G401 (cell line): Measurements from ENCODE around the gene IPO11. TPM values are rescaled to one million over a fixed set of nuclear protein-coding genes. Genes with fewer than 3 reads are reported as not detected.

Source experiments
- DNase-seq: peaks from one replicate; pipeline ENCODE4 v3.0.0-alpha.2; 2015; ENCODE audit warnings: low spot score
- in situ Hi-C: cut with HindIII; loops from 2 replicates; pipeline ENCODE4 v1.10.0; 2016; ENCODE audit warnings: low sequenced_read_pairs, mixed read lengths
- total RNA-seq: library from RNA; depleted of rRNA; stranded (reverse); fragments of >200 nt; shearing (Covaris generic); gene quantifications from 2 replicates; pipeline ENCODE4 v1.2.3, GENCODE V29; 2014

IPO11 gene
- total RNA-seq, 1 experiment from 2014 or later = 48.2 TPM

DNA sequence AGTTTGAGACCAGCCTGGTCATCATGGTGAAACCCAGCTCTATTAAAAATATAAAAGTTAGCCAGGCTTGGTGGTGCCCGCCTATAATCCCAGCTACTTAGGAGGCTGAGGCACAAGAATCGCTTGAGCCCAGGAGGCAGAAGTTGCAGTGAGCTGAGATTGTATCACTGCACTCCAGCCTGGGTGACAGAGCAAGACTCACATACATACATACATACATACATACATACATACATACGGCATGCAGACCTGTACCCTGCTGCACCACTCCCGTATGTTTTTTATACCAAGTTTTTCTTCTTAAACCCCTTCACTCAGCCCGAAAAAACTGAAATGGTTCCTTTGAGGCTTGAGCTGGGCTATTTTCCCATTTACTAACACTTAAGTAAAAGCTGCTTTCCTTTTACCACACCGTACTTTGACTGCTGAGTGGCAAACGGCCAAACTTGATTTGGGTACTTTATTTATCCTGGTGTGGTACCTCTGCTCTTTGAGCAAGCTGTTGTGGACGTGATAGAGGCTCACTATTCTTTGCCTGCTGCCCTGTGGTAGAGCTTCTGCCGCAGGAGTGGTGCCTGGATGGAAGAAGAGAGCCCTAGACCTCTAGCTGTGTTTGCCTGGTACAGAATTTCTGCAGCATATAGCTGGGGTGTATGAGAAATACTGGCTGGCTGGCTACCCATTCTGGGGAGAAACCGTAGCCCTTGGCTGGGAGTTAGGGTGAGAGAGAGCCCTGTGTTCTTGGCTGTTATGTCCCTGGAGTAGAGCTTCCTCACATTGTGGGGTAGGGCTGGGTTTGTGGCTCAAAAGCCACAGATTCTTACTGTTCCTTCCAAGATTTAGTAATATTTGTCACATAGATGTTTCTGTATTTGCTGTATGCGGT lies 19.4 kb downstream of the IPO11 start:
- in situ Hi-C loops = no loop called here
- DNase-seq = no peak

DNA sequence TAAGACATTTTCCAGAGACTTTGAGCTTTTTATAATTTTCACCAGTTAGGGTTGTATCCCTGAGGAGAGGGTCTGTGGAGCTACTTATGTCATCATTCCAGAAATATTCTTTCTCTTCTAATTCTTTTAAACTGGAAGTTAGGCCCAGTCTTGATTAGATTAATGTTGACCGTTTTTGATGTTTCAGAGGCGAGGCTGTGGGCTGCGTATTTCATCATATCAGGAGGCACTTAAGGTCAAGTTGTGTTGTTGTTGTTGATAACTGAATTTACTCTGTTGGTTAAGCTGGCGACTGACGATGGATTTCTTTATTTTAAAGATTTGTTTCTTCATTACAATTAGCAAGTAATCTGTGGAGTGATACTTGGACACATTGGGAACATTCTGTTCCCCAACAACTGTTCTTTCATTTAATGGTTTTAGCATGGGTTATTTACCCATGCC lies 20.1 kb downstream of the IPO11 start:
- DNase-seq = no peak
- in situ Hi-C loops = no loop called here

DNA sequence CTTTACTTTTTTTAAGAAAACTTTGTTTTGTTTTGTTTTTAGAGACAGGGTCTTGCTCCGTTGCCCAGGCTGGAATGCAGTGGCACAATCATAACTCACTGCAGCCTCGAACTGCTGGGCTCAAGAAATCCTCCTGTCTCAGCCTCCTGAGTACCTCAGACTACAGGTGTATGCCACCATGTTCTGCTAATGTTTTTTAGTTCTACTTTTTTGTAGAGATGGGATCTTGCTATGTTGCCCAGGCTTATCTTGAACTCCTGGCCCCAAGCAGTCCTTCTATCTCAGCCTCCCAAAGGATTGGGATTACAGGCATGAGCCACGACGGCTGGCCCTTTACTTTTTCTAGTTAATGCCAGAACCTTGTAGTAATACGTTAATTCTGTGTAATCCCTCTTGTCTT lies 36.0 kb downstream of the IPO11 start:
- no peak for DNase-seq
- in situ Hi-C loops = no loop called here

DNA sequence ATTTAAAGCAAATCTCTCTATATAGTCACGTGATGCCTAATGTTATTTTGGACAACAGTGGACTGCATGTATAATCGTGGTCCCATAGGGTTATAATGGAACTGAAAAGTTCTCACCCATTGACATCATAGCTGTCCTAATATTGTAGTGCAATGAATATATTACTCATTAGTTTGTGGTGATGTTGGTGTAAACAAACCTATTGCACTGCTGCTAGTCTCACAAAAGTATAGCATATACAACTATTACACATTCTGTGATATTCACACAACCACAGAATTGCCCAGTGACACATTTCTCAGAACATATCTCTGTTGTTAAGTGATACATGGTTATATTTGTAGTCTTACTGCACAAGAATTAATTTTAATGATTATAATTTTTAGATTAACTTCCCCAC lies 37.7 kb downstream of the IPO11 start:
- in situ Hi-C loops = no loop called here
- no peak for DNase-seq

DNA sequence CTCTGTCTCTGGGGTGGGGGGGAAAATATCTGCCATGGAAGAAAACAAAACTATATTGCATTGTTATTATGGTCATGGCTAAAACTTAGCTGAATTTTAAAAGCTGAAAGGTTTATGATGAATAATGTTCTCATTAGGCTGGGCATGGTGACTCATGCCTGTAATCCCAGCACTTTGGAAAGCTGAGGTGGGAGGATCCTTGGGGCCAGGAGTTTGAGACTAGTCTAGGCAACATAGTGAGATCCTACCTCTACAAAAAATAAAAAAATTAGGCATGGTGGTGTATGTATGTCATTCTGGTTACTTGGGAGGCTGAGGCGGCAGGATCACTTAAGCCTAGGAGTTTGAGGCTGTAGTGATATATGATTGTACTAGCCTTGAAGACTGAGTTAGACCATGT lies 44.5 kb downstream of the IPO11 start:
- no peak for DNase-seq

DNA sequence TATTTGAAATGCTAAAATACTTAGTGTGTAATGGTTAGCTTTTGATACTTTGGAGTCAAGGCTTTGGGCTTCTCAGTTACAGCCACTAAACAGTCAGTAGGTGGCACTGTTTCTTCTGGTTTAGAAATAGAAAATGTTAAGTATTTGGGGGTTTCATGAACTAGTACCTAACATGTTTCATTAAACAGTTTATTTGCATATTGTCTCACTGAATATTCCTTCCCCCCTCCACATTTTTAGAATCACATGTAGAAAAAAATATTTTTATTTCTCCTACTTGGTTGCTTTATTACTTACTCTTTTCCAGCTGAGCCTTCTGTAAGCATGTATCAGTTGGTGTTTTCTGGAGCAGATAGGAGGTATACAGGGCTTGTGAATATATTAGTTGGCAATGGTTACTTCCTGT lies 48.0 kb downstream of the IPO11 start:
- peak; percentile 52 for DNase-seq
- in situ Hi-C loops = no loop called here

More for the DNA sequence above, 44.5 kb downstream of the IPO11 start:
- in situ Hi-C loops = no loop called here

DNA sequence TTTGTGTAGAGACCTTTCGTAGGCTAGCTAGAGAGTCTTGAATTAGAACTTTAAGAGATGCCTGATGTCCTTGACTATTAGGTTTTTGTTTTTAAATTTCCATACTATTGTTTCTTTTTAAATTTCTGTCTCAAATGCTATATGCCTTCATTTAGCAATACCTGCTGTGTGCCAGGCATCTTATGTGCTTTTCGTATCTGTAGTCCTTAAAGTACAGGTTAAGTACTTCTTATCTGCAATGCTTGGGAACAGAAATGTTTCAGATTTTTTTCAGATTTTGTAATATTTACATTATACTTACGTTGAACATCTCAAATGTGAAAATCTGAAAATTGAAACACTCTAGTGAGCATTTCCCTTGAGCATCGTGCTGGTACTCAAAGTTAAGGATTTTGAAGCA lies 49.0 kb downstream of the IPO11 start:
- no peak for DNase-seq
- in situ Hi-C loops = no loop called here

DNA sequence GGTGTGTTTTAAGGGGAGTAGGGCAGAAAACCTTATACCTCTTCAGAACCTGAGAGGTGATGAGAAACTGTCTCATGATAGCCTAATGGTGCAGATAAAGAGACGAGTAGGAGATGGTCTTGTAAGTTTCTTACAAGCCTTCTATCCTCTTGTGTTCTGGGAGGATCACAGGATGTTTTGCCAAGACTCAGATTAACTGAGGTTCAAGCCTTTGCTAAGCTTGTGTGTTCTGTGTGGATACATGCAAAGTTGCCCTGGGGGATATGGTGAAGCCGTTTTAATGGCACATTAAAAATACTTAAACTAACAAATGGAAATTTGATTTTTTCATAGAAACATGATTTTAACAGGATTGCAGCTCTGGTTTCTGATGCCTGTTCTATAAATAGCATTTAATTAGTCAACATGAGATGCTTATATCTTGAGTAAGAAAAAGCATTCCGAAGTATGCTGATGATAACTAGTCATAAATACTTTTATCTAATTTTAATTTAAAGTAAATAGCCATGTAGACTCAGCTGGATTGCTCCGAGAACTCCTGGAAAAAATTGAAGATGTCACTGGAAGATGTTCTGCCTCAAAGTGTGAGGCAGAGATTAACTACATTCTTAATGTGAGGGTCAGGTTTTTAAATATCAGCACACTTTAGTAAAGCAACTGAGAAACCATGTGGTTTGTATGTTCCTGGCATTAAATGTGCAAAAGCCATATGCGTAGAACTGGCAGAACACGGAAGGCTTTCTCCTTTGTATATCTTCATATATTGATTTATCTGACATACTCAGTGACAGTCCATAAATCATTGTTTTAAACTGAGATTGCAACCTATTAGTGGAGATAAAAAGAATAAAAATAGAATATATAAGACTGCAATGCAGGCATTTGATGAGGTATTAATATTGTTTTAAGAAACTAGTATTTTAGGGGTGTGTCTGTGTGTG lies 53.7 kb downstream of the IPO11 start:
- in situ Hi-C loops = no loop called here

DNA sequence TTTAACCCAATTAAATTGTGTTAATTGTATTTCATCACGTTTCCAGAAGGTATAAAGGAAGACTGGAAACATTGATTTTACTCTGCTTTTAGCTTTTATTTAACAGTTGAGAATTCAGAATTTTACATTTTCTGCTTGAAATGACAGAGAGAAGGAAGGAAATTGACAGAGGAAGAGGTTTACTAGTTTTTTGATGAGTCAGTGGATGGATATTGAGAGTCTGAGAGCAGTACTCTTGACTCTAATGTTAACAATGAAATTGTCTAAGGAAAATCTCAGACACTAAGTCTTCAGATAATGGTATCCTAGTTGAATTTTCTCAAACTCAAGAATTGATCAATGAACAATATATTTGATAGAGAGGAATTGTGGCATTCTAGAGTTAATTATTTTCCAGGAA lies 60.6 kb downstream of the IPO11 start:
- in situ Hi-C loops = no loop called here
- no peak for DNase-seq

More for the DNA sequence above, 53.7 kb downstream of the IPO11 start:
- DNase-seq = no peak

DNA sequence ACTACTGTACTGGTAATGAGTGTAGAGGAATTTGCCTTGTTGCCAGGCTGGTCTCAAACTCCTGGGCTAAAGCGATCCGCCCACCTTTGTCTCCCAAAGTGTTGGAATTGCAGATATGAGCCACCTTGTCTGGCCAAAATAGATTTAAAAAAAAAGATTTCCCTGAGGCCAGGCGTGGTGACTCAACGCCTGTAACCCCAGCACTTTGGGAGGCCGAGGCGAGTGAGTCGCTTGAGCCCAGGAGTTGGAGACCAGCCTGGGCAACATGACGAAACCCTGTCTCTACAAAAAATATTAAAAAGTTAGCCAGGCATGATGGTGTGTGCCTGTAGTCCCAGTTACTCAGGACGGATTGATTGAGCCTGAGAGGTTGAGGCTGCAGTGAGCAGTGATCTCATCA lies 62.5 kb downstream of the IPO11 start:
- no peak for DNase-seq
- in situ Hi-C loops = no loop called here

DNA sequence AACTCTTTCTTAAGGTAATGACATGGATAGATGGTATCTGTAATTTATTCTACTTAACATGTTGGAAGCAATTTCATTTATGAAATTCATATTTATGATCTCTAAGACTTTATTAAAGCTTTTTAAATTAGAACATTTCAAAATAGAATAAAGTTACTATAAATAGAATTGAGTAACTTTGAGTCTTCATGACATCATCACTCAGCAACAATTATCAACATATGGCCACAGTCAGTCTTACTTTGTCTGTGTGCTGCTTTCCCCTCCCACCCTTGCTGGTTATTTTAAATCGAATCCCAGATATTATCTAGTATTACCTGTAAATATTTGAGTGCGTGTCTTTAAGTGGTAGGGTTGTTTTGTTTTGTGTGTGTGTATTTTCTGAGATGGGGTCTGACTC lies 65.2 kb downstream of the IPO11 start:
- in situ Hi-C loops = no loop called here
- DNase-seq = no peak

DNA sequence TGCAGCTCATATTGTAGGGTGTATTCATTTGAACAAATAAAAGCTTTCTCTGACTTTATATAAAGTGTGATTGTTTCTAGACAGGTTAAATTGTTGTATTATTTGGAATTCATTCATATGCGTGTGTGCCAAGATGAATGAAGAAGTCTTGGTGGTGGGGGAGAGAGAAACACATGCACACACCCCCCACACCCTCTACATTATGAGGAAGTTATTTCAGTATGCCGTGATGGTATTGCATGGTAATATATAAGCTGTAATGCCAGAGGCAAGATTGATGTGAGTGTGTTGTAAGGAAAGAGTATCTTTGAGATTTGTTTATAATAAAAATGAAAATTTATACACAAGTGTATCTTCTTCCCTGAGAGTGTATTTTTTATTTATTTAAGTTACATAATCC lies 71.0 kb downstream of the IPO11 start:
- DNase-seq = no peak
- in situ Hi-C loops = no loop called here

DNA sequence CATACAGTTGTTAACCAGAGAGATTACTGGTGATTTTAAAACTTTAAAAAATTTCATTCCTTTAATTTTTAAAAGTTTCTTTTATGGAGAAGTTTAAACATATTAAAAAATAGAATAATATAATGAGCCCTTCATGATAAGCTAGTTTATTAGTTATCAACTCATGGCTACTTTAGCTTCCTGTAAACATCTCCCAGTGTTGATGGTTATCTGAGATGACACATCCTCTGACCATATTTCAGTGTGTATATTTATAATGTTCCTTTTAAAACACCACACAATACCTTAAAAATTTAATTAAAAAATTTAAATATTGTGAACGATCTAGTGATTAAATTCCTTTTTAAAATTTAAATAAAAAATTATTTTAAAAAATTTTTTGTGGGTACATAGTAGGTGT lies 74.1 kb downstream of the IPO11 start:
- DNase-seq = no peak
- in situ Hi-C loops = no loop called here

DNA sequence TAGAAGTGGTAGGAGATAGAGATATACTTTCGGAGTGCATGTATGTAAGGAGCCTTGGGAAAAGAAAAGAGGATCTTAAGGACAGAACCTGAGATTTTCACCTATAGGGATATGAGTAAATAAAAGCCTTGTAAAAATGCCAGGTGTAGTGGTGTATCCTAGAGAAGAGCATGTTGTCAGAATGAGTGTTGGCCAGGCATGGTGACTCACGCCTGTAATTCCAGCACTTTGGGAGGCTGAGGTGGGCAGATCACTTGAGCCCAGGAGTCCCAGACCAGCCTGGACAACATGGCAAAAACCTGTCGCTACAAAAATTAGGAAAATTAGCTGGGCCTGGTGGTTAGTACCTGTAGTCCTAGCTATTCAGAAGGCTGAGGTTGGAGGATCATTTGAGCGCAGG lies 76.0 kb downstream of the IPO11 start:
- DNase-seq = no peak
- in situ Hi-C loops = no loop called here

DNA sequence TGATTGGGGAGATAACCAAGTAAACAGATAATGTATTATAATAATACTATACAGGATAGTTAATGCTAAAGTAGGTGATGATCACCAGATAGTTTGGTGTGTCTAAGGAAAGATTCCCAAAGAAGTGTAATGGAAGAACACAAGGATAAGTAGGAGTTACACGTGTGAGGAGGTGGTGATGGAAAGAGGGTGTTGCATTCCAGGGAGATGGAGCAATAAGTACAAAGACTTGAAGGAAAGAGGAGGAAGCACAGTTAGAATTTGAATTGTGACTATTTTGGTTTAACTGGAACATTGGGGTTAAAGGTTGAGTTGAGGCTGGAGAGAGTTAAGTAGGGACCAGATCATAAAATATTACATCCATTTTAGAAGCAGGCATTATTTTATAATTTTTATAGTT lies 76.9 kb downstream of the IPO11 start:
- in situ Hi-C loops = no loop called here
- DNase-seq = no peak

DNA sequence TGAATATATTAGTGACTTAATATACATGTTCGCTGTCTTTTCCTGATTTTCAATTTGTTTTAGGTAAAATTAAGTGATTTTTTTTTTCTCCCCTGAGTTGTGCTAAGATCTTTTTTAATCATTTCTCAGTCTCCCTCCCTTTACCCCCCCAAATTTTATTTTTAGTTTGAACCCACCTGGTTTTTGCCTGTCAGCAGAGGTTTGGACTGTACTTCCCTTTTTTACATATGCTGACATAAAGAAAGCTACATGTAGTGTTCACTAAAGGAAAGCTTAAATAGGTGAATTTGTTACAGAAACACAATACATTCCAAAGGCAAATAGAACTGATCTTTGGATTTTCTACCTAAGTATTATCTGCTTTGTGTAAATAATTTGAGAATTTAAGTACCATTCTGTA lies 82.2 kb downstream of the IPO11 start:
- in situ Hi-C loops = no loop called here
- DNase-seq = no peak

DNA sequence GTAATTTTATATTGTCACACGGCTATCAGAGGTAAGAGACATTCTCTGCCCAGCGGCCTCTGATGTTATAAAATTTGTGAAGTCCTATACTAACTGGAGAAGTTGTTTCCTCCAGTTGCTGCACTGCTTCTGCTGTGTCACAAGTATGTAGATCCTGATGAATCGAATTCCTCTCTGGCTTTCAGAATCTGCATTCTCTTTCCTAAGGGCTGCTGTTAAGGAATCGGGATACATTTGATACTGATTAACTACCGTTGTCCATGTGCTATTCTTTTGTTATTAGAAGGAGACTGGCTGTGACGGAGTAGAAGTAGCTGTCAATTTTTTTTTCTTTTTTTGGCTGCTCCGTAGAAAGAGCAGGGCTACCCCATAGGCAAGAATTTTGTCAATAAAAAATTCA lies 84.3 kb downstream of the IPO11 start:
- no peak for DNase-seq
- in situ Hi-C loops = no loop called here

DNA sequence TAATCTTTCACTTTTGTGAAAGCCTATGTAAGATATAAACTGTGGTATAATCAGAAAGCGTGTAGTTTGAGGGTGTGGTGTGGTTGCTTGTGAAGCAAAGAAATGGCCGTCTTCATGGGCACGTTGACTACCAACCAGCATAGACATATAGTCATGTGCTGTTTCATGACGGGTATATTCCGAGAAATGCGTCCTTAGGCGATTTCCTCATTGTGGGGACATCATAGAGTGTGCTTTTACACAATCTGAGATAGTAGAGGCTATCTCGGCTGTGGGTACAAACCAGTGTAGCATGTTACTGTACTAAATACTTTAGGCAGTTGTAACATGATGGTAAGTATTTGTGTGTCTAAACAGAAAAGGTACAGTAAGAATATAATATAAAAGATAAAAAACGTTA lies 86.4 kb downstream of the IPO11 start:
- DNase-seq = no peak
- in situ Hi-C loops = no loop called here

DNA sequence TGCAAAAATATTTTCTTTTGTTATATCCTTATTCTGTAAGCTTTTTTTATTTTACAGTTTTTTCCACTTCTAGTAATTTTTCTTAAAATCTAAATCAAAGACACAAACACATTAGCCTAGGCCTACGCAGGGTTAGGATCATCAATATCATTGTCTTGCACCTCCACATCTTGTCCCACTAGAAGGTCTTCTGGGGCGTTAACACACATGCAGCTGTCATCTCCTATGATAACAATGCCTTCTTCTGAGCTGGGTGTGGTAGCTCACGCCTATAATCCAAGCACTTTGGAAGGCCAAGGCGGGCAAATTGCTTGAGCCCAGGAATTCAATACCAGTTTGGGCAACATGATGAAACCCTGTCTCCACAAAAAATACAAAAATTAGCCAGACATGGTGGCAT lies 87.2 kb downstream of the IPO11 start:
- in situ Hi-C loops = no loop called here
- DNase-seq = no peak

DNA sequence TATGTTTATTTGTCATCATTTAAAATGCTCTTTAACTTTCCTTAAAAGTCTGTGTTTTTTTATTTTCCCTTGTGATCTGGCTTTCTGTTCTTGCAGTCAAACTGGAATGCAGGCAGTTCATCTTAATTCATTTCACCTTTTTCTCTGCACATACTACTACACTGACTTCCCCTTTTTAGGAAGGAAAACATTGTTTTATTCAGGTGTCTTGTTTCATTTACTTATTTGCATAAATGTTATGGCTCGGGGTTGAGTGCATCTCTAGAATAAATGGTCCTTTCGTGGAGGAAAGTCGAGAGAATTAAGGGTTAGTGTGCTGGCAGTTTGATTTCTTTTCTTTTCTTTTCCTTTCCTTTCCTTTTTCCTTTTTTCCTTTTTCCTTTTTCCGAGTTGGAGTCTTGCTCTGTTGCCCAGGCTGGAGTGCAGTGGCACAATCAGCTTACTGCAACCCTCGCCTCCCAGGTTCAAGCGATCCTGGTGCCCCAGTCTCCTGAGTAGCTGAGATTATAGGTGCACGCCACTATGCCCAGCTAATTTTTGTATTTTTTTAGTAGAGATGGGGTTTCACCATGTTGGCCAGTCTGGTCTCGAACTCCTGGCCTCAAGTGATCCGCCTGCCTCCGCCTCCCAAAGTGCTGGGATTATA lies 90.0 kb downstream of the IPO11 start:
- in situ Hi-C loops = no loop called here
- DNase-seq = no peak
